HUES64 (cell line): Measurements from ENCODE around the gene KCNC1.

Experiments used
- H3K27ac ChIP-seq: 2 replicates; pipeline ENCODE4 v1.7.0; 2013; ENCODE audit warnings: low read depth, low read length, inconsistent platforms
- H3K27me3 ChIP-seq: 2 replicates; pipeline ENCODE4 v1.6.1; 2013; ENCODE audit warnings: mild to moderate bottlenecking, low read length; ENCODE audit not compliant: insufficient read depth
- H3K36me3 ChIP-seq: 2 replicates; pipeline ENCODE4 v1.6.1; 2013; ENCODE audit warnings: mild to moderate bottlenecking, low read length; ENCODE audit not compliant: insufficient read depth
- H3K4me1 ChIP-seq: 2 replicates; pipeline ENCODE4 v1.6.1; 2013; ENCODE audit warnings: mild to moderate bottlenecking, low read length, moderate library complexity; ENCODE audit not compliant: insufficient read depth
- H3K4me3 ChIP-seq: 2 replicates; pipeline ENCODE4 v1.5.1; 2013; ENCODE audit warnings: mild to moderate bottlenecking, low read length, moderate library complexity
- H3K9ac ChIP-seq: 2 replicates; pipeline ENCODE4 v1.6.1; 2013; ENCODE audit warnings: mild to moderate bottlenecking, low read depth, low read length
- H3K9me3 ChIP-seq: 2 replicates; pipeline ENCODE4 v1.6.1; 2013; ENCODE audit warnings: low read depth, low read length; ENCODE audit not compliant: insufficient read depth
- WGBS: fragments of 150-250, 120-280 bp; methylation state at CpG from one replicate; pipeline ENCODE4 v1.1.7; 2013; ENCODE audit warnings: missing lambda C conversion rate; 5-methylcytosine and 5-hydroxymethylcytosine counted together

KCNC1 gene

DNA sequence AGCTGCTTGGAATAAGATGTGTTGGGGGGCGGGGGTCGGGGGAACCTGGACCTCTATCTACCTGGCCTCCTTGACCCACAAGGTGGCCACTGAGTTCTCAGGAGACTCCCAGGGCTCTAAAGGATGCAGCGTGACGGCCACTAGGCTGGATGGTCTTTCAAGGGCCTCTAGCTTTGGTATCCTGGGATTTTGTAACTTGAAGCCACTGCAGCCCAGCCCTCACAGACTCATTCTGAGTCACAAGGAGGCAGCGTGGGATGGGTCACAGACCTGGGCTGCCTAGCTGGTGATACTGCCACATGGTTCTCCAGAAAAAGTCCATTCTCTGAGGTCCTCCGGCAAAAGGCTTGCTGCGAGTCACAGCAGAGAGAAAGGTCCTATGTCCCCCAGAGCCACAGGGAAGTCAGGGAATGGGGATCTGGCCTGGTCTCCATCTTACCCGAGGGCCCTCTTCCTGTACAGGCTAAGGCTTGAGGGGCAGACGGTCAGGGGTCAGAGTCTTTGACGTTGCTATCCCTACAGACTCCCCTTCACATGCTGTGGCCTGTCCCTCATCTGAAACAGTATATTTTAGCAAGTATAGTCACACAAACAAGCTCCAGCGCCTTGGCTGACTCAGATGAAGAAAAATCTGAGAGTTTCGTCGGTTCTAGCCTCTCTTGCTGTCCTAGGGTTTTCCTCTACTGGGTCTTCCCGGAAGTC lies 52.4 kb downstream of the KCNC1 start:
- Histone ChIP-seq H3K27me3 (no peaks in the 10 kb centered on the region), H3K4me3 (no peak overlapping the region), H3K36me3 (no peaks in the 10 kb centered on the region), H3K9me3 (no peaks in the 10 kb centered on the region), H3K27ac (no peak overlapping the region), H3K9ac (no peak overlapping the region), H3K4me1 (no peaks in the 10 kb centered on the region)
- 89% methylated on average over 14 of the region's 14 CpGs for WGBS

DNA sequence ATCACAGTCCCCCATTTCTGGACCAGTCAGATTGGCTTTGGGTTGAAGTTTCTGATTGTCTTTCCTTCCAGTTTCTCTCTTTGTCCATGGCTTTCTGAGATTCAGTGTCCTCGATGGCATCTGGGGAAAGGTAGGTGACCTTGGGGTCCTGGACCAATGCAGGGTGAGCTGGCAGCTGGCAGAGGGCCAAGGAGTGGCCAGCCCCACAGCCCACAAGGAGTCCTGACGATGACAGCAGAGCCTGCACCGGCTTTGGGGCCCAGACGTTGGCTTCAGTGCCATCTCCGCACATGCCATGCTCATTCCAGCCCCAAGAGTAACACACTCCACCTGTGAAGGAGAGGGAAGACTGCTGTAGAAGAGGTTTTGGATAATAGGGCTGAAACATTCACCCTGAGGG lies 53.5 kb downstream of the KCNC1 start:
- no peaks in the 10 kb centered on the region for H3K36me3 ChIP-seq
- no peaks in the 10 kb centered on the region for H3K4me1 ChIP-seq
- no peak overlapping the region for H3K4me3 ChIP-seq
- H3K27me3 ChIP-seq, result no peaks in the 10 kb centered on the region
- no peaks in the 10 kb centered on the region for H3K9me3 ChIP-seq
- no peak overlapping the region for H3K27ac ChIP-seq
- H3K9ac ChIP-seq, result no peak overlapping the region
- WGBS, result 98% methylated on average over 4 of the region's 5 CpGs

DNA sequence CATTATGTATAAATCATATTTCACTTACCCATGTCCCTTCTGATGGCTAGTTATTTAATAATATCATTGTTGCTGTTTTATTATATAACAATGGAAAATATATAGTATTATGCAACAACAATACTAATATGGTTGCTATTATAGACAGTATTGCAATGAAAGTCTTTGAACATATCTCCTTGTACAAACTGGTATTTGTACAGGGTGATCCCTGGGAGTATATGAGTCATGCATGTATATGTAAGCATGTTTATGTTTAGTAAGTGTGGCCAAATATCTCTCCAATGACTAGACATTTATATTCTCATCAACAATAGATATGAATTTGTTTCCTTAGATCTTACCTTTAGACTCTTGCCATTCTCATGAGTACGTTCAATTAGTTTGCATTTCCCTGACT lies 55.9 kb downstream of the KCNC1 start:
- no peak overlapping the region for H3K9ac ChIP-seq
- H3K4me3 ChIP-seq, result no peak overlapping the region
- H3K4me1 ChIP-seq, result no peaks in the 10 kb centered on the region
- WGBS, result 100% methylated on average over 1 of the region's 1 CpG
- H3K9me3 ChIP-seq, result no peaks in the 10 kb centered on the region
- no peaks in the 10 kb centered on the region for H3K36me3 ChIP-seq
- H3K27ac ChIP-seq, result no peak overlapping the region
- no peaks in the 10 kb centered on the region for H3K27me3 ChIP-seq

DNA sequence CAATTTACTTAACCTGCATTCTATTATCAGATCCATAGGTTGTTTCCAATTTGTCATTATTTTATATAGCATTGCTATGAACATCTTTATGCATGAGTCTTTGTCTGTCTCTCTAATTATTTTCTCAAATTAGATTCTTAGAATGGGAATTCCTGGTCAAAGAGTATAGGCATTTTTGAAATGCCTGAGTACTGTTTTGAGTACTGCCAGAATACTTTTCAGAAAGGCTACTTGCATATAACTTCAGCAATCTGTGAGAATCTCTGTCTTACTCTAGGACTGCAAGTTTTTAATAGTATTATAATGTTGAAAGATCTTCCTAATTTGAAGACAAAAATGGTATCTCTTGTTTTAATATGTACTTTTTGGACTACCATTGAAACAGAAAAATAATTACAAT lies 56.6 kb downstream of the KCNC1 start:
- Histone ChIP-seq H3K4me3 (no peak overlapping the region), H3K9ac (no peak overlapping the region), H3K27me3 (no peaks in the 10 kb centered on the region), H3K4me1 (no peaks in the 10 kb centered on the region), H3K27ac (no peak overlapping the region), H3K9me3 (no peaks in the 10 kb centered on the region), H3K36me3 (no peaks in the 10 kb centered on the region)

DNA sequence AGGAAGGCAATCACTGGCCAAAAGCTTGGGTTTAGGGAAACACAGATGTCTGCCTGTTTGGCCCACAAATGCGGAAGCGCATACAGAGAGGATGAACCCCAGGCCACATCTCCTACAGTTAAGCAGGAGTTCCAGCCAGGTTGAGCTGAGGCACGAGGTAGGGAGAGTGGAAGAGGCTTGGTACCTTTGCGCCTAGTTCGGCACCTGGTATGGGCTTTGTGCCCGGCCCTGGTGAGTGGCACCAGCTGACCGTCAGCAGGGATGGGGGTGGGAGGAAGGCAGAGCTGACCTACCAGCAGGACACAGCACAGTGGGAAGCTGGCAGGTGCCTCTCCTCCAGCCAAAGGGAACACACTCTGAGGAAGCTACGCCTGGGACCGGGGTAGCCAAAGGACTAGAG lies 57.6 kb downstream of the KCNC1 start:
- no peak overlapping the region for H3K4me3 ChIP-seq
- no peaks in the 10 kb centered on the region for H3K4me1 ChIP-seq
- no peaks in the 10 kb centered on the region for H3K36me3 ChIP-seq
- H3K27me3 ChIP-seq, result no peaks in the 10 kb centered on the region
- 87% methylated on average over 9 of the region's 9 CpGs for WGBS
- H3K9me3 ChIP-seq, result no peaks in the 10 kb centered on the region
- no peak overlapping the region for H3K9ac ChIP-seq
- H3K27ac ChIP-seq, result no peak overlapping the region

DNA sequence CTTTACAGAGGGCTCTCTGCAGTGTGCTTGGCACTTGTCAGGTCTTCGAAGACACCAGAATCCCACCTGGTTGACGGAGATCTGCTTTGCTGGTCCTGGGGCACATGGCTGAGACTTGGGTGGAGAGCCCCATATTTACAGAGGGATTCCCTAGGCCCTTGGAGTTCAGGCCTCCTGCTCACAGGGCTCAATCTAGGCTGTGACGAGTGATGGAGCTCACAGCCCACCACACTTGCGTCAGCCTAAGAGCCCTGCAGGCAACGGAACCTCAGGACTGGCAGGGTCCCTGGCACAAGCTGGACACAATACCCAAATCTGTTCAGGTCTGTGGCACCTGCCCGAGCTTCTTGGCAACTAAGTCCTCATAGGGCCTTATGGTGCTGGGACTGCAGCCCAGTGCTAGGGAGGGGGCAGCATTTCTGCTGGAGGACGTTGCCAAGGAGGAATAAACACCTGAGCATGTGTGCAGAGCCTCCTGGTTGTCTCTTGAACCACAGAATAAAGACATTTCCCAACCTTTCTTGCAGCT lies 59.1 kb downstream of the KCNC1 start:
- Histone ChIP-seq H3K9me3 (no peaks in the 10 kb centered on the region), H3K4me3 (no peak overlapping the region), H3K27me3 (no peaks in the 10 kb centered on the region), H3K9ac (no peak overlapping the region), H3K4me1 (no peaks in the 10 kb centered on the region), H3K36me3 (no peaks in the 10 kb centered on the region), H3K27ac (no peak overlapping the region)
- WGBS, result 91% methylated on average over 7 of the region's 7 CpGs

DNA sequence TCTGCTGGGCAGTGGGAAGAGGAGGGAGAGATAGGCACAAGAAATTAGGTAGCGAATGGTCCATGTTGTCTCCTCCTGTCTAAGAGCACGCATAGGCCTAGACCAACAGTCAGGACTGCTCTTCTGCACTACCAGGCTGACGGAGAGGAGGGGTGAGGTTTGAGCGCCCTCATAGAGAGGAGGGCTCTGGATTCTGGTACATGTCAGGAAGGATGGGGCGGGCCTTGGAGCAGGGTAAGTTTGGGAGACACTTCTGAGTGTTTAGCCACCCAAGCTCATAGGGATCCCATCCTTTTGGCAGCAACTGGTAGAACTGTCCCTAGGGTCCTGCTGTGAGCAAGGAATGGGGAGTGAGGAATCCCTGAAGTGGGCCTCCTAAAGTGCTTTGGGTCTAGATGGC lies 60.4 kb downstream of the KCNC1 start:
- Histone ChIP-seq H3K4me1 (no peaks in the 10 kb centered on the region), H3K4me3 (no peak overlapping the region), H3K36me3 (no peaks in the 10 kb centered on the region), H3K27ac (no peak overlapping the region), H3K9me3 (no peaks in the 10 kb centered on the region), H3K27me3 (no peaks in the 10 kb centered on the region), H3K9ac (no peak overlapping the region)
- 95% methylated on average over 5 of the region's 5 CpGs for WGBS

DNA sequence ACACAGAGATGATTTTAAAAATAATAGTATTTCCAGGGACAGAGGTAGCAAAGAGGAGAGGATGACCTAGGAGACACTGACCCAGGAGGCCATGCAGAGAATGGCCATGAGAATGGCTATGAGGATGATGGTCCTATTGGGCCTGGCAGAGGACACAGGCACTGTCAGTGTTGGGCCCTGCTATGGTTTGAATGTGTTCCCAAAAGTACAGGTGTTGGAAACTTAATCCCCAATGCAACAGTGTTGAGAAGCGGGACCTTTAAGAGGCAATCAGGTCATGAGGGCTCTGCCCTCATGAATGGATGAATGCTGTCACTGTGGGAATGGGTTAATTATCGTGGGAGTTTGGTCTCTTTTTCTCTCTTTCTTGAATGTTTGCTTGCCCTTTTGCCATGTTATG lies 61.6 kb downstream of the KCNC1 start:
- no peak overlapping the region for H3K9ac ChIP-seq
- no peaks in the 10 kb centered on the region for H3K9me3 ChIP-seq
- H3K27me3 ChIP-seq, result no peaks in the 10 kb centered on the region
- no peaks in the 10 kb centered on the region for H3K36me3 ChIP-seq
- H3K4me1 ChIP-seq, result peaks cover under 1% of the 10 kb centered on the region; the same call in 1 of the 2 replicates
- H3K27ac ChIP-seq, result no peak overlapping the region
- WGBS, result 91% methylated on average over 2 of the region's 2 CpGs
- no peak overlapping the region for H3K4me3 ChIP-seq

DNA sequence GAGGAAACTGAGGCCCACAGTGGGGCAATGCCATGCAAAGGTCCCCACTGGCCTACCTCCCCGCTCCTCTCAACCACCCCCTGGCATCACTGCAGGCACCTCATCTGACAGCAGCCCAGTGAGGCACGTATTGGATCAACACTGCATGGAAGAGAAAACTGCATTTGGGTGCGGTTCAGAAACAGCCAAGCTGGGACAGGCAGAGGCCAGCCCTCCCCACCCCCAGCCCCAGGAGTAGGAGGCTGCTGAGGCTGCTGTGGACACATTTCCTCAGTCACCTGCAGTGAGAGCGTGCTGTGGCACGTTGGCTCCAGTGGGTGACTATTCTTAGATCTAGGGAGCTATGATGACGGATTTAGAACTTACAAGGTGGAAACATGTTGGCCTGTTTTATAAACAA lies 63.7 kb downstream of the KCNC1 start:
- Histone ChIP-seq H3K9me3 (no peaks in the 10 kb centered on the region), H3K4me1 (peaks cover 8% of the 10 kb centered on the region), H3K27me3 (no peaks in the 10 kb centered on the region), H3K9ac (no peak overlapping the region), H3K4me3 (no peak overlapping the region), H3K27ac (no peak overlapping the region), H3K36me3 (no peaks in the 10 kb centered on the region)
- 93% methylated on average over 6 of the region's 6 CpGs for WGBS

DNA sequence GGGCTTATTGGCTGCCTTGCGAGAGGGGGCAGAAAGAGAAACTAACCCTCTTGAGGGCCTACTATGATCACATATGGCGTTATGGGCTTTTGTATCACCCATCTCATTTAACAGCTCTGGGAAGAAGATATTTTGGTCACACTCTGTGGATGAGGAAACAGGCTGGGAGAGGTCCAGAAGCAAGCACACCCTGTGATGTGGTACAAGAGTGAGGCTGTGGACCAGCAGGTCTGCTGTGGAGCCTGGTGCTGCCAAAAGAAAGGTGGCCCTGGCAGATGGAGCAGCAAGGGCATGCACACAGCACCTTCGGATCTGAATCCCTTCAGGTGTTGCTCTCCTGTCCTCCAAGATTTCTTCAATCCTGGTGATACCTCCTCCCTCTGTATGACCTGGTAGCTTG lies 64.1 kb downstream of the KCNC1 start:
- H3K36me3 ChIP-seq, result no peaks in the 10 kb centered on the region
- no peaks in the 10 kb centered on the region for H3K27me3 ChIP-seq
- peaks cover 8% of the 10 kb centered on the region for H3K4me1 ChIP-seq
- no peak overlapping the region for H3K4me3 ChIP-seq
- no peak overlapping the region for H3K9ac ChIP-seq
- WGBS, result 96% methylated on average over 3 of the region's 3 CpGs
- H3K9me3 ChIP-seq, result no peaks in the 10 kb centered on the region
- H3K27ac ChIP-seq, result no peak overlapping the region

DNA sequence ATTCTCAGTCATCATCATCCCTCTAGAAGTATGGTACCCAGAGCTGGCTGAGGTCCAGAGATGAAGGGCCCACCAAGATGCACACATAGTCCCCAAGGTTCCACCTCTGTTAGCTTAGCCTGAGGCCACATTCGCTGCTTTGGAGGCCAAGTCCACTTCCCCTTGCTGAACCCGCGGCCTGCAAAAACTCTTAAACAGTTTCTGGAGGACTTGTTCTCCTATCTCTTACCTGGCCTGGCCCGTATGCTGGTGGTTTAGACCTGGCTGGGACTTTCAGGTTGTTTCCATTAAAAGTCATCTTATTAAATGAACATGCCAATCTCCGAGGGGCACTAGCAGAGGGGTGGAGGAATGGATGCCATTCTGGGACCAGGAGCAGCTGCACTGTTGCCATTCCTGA lies 64.6 kb downstream of the KCNC1 start:
- no peaks in the 10 kb centered on the region for H3K27me3 ChIP-seq
- no peaks in the 10 kb centered on the region for H3K36me3 ChIP-seq
- 98% methylated on average over 5 of the region's 5 CpGs for WGBS
- H3K4me1 ChIP-seq, result peaks cover 8% of the 10 kb centered on the region
- H3K9me3 ChIP-seq, result no peaks in the 10 kb centered on the region
- no peak overlapping the region for H3K9ac ChIP-seq
- H3K4me3 ChIP-seq, result no peak overlapping the region
- no peak overlapping the region for H3K27ac ChIP-seq

DNA sequence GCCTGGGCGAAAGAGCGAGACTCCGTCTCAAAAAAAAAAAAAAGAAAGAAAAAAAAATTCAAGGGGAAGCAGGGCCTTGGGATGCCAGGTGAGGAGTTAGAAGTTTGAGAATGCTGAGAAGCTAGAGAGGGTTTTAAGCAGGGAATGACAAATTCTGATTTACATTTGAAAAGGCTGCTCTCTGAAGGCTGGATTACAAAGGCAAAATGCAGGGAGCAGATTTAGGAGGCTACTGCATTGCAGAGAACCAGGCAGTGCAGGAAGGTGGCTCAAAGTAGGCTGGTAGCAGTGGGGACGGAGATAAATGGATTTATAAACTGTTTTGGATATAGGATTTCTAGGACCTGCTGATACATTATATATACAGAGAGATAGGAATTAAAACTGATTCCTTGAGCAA lies 66.6 kb downstream of the KCNC1 start:
- H3K36me3 ChIP-seq, result no peaks in the 10 kb centered on the region
- no peaks in the 10 kb centered on the region for H3K9me3 ChIP-seq
- H3K27ac ChIP-seq, result no peak overlapping the region
- 42% methylated on average over 4 of the region's 4 CpGs for WGBS
- no peak overlapping the region for H3K4me3 ChIP-seq
- H3K9ac ChIP-seq, result no peak overlapping the region
- H3K4me1 ChIP-seq, result peaks cover 8% of the 10 kb centered on the region
- H3K27me3 ChIP-seq, result no peaks in the 10 kb centered on the region
